A673 (cell line): ENCODE data around the gene AMBN. TPM values are rescaled to one million over a fixed set of nuclear protein-coding genes. Genes with fewer than 3 reads are reported as not detected.

Experiments
- BruUV-seq: library from RNA; stranded (reverse); fragments of 400-500 nt; replicated peaks from 2 replicates; lab custom pipeline; 2021; lab: Mats Ljungman, UMichigan
- CTCF ChIA-PET: fragments of 300-600 bp; sonication (Branson Sonifier 250); formaldehyde crosslinking; loops from one replicate; lab custom pipeline; 2022; ENCODE audit warnings: antibody characterized with exemption; lab: Charles Lee
- POLR2A ChIA-PET: fragments of 300-600 bp; sonication (Branson Sonifier 250); formaldehyde crosslinking; loops from one replicate; lab custom pipeline; 2022; ENCODE audit warnings: antibody characterized with exemption; ENCODE audit not compliant: low non-redundant PET; lab: Charles Lee
- DNase-seq: peaks from one replicate; pipeline ENCODE4 v3.0.0-alpha.2; 2015; ENCODE audit warnings: low spot score
- H3K27ac ChIP-seq: fragments of 200-600 bp; sonication (generic); 2 replicates; pipeline ENCODE4 v1.5.1; 2016; ENCODE audit warnings: mixed run types, low read depth, mild to moderate bottlenecking, mixed read lengths, antibody characterized with exemption, low read length; ENCODE audit not compliant: poor library complexity, severe bottlenecking
- H3K27me3 ChIP-seq: fragments of 200-600 bp; sonication (generic); replicated peaks from 2 replicates; pipeline ENCODE4 v1.6.1; 2017; ENCODE audit warnings: mixed run types, low read depth, mild to moderate bottlenecking, mixed read lengths, antibody characterized with exemption, low read length; ENCODE audit not compliant: insufficient read depth, poor library complexity
- H3K36me3 ChIP-seq: fragments of 200-600 bp; sonication (generic); 2 replicates; pipeline ENCODE4 v1.6.1; 2016; ENCODE audit warnings: mixed run types, mild to moderate bottlenecking, mixed read lengths, antibody characterized with exemption, low read length; ENCODE audit not compliant: insufficient read depth, poor library complexity, severe bottlenecking
- H3K4me1 ChIP-seq: fragments of 200-600 bp; sonication (generic); 2 replicates; pipeline ENCODE4 v1.6.1; 2017; ENCODE audit warnings: mixed run types, mild to moderate bottlenecking, mixed read lengths, antibody characterized with exemption, low read length; ENCODE audit not compliant: insufficient read depth, poor library complexity, severe bottlenecking
- H3K4me3 ChIP-seq: fragments of 200-600 bp; sonication (generic); 2 replicates; pipeline ENCODE4 v1.5.1; 2016; ENCODE audit warnings: low read depth, mixed run types, mild to moderate bottlenecking, mixed read lengths, low read length; ENCODE audit not compliant: poor library complexity, severe bottlenecking
- H3K9me3 ChIP-seq: fragments of 200-600 bp; sonication (generic); 2 replicates; pipeline ENCODE4 v1.6.1; 2016; ENCODE audit warnings: mixed run types, low read depth, mild to moderate bottlenecking, mixed read lengths, antibody characterized with exemption, low read length; ENCODE audit not compliant: poor library complexity, severe bottlenecking
- CTCF ChIP-seq: fragments of 300-800, 200-600 bp; sonication (generic); conservative IDR thresholded peaks from 2 replicates; pipeline ENCODE4 v1.5.1; 2017; ENCODE audit warnings: low read depth, mild to moderate bottlenecking, antibody characterized with exemption, low read length, moderate library complexity, mixed read lengths
- EZH2 ChIP-seq: fragments of 200-600 bp; sonication (generic); IDR thresholded peaks from 2 replicates; pipeline ENCODE4 v1.6.1; 2017; ENCODE audit warnings: borderline replicate concordance, low read depth, mild to moderate bottlenecking, mixed read lengths, antibody characterized with exemption, low read length; ENCODE audit not compliant: poor library complexity, severe bottlenecking
- intact Hi-C: fragments of 100-400 bp; cut with micrococcal nuclease; formaldehyde crosslinking; loops from one replicate; pipeline ENCODE4 v1.10.0; 2022; ENCODE audit not compliant: unreplicated experiment
- total RNA-seq: library from RNA; stranded (reverse); gene quantifications from 2 replicates; pipeline ENCODE4 v1.2.3, GENCODE V29; 2021

AMBN gene
- total RNA-seq, 1 experiment from 2014 or later = 2.1 TPM

GRCh38 chr4:70619778-70620177 is 27.7 kb downstream of the AMBN start:
- Histone ChIP-seq H3K9me3 (no peaks in the 10 kb centered on the region), H3K36me3 (no peaks in the 10 kb centered on the region), H3K4me3 (no peak overlapping the region), H3K27me3 (no peaks in the 10 kb centered on the region), H3K4me1 (peaks cover under 1% of the 10 kb centered on the region), H3K27ac (no peak overlapping the region)
- no peak for TF ChIP-seq EZH2
- no peak for TF ChIP-seq CTCF
- intact Hi-C loops = no loop called here
- CTCF ChIA-PET = no interaction called here
- no peak for DNase-seq
- POLR2A ChIA-PET = no interaction called here
- no TSS peak for BruUV-seq

GRCh38 chr4:70623323-70623722 is 31.3 kb downstream of the AMBN start:
- DNase-seq = no peak
- no peaks in the 10 kb centered on the region for H3K4me1 ChIP-seq
- H3K4me3 ChIP-seq = no peak overlapping the region
- no peaks in the 10 kb centered on the region for H3K36me3 ChIP-seq
- POLR2A ChIA-PET = no interaction called here
- BruUV-seq = no TSS peak
- no peaks in the 10 kb centered on the region for H3K27me3 ChIP-seq
- H3K9me3 ChIP-seq = no peaks in the 10 kb centered on the region
- CTCF ChIA-PET = no interaction called here
- TF ChIP-seq EZH2 (no peak), CTCF (no peak)
- intact Hi-C loops = no loop called here
- H3K27ac ChIP-seq = no peak overlapping the region

- ChIA-PET POLR2A (no interaction called here), CTCF (no interaction called here)
- no peak for TF ChIP-seq EZH2
- TF ChIP-seq CTCF = no peak
- H3K9me3 ChIP-seq = no peaks in the 10 kb centered on the region
- H3K27ac ChIP-seq = no peak overlapping the region
- intact Hi-C loops = no loop called here
- H3K4me1 ChIP-seq = no peaks in the 10 kb centered on the region
- H3K36me3 ChIP-seq = no peaks in the 10 kb centered on the region
- no peak overlapping the region for H3K4me3 ChIP-seq
- no peaks in the 10 kb centered on the region for H3K27me3 ChIP-seq
- no peak for DNase-seq
- no TSS peak for BruUV-seq
Observed at GRCh38 chr4:70624226-70624793, 32.3 kb downstream of the AMBN start.
